Type B pancreatic cell (in vitro differentiated cells): Measurements from ENCODE around the gene CDC45. TPM values are rescaled to one million over a fixed set of nuclear protein-coding genes. Genes with fewer than 3 reads are reported as not detected.

ENCODE experiments used
- DNase-seq: peaks from one replicate; pipeline ENCODE4 v3.0.0; 2021; ENCODE audit warnings: mixed read lengths; ENCODE audit not compliant: unreplicated experiment; ENCODE audit errors: extremely low spot score
- H3K27ac Mint-ChIP-seq: 2 replicates; pipeline ENCODE4 v1.8.0; 2021; ENCODE audit warnings: mild to moderate bottlenecking, mixed read lengths
- H3K27me3 Mint-ChIP-seq: 2 replicates; pipeline ENCODE4 v1.8.0; 2021; ENCODE audit warnings: mixed read lengths
- H3K36me3 Mint-ChIP-seq: 2 replicates; pipeline ENCODE4 v1.8.0; 2021; ENCODE audit warnings: mixed read lengths
- H3K4me1 Mint-ChIP-seq: one replicate; pipeline ENCODE4 v1.8.0; 2021; ENCODE audit warnings: mixed read lengths; ENCODE audit not compliant: unreplicated experiment
- H3K4me3 Mint-ChIP-seq: 2 replicates; pipeline ENCODE4 v1.8.0; 2021; ENCODE audit warnings: mild to moderate bottlenecking, mixed read lengths
- H3K9me3 Mint-ChIP-seq: 2 replicates; pipeline ENCODE4 v1.8.0; 2021; ENCODE audit warnings: mixed read lengths
- CTCF ChIP-seq: fragments of 200-600 bp; sonication (generic); conservative IDR thresholded peaks from 2 replicates; pipeline ENCODE4 v1.5.0; 2021; ENCODE audit warnings: antibody characterized with exemption, mild to moderate bottlenecking
- total RNA-seq: library from RNA; stranded (reverse); gene quantifications from 2 replicates; pipeline ENCODE4 v1.2.1, GENCODE V29; 2021; ENCODE audit warnings: low replicate concordance

The CDC45 gene
- total RNA-seq, 1 donor from 2014 or later = 19.0 TPM

GRCh38 chr22:19476023-19476422 is 3.7 kb upstream of the CDC45 start:
- H3K27me3 Mint-ChIP-seq = no peaks in the 10 kb centered on the region
- no peak overlapping the region for H3K27ac Mint-ChIP-seq
- TF ChIP-seq CTCF = no peak
- DNase-seq = no peak
- H3K36me3 Mint-ChIP-seq = peaks cover 2% of the 10 kb centered on the region
- peaks cover 25% of the 10 kb centered on the region for H3K4me1 Mint-ChIP-seq
- no peaks in the 10 kb centered on the region for H3K9me3 Mint-ChIP-seq
- peak overlapping the region; percentile 54 for H3K4me3 Mint-ChIP-seq

GRCh38 chr22:19477321-19478044 is 2.2 kb upstream of the CDC45 start:
- H3K27me3 Mint-ChIP-seq = no peaks in the 10 kb centered on the region
- no peaks in the 10 kb centered on the region for H3K36me3 Mint-ChIP-seq
- no peak for DNase-seq
- H3K27ac Mint-ChIP-seq = peak overlapping the region; percentile 75
- H3K4me3 Mint-ChIP-seq = peak overlapping the region; percentile 99
- TF ChIP-seq CTCF = no peak
- H3K4me1 Mint-ChIP-seq = peaks cover 26% of the 10 kb centered on the region
- no peaks in the 10 kb centered on the region for H3K9me3 Mint-ChIP-seq

GRCh38 chr22:19478045-19478900 is 1.4 kb upstream of the CDC45 start:
- Mint-ChIP-seq H3K27me3 (no peaks in the 10 kb centered on the region), H3K4me1 (peaks cover 26% of the 10 kb centered on the region), H3K9me3 (no peaks in the 10 kb centered on the region), H3K36me3 (no peaks in the 10 kb centered on the region), H3K4me3 (peak overlapping the region; percentile 99), H3K27ac (peak overlapping the region; percentile 75)
- TF ChIP-seq CTCF = no peak
- no peak for DNase-seq

- no peaks in the 10 kb centered on the region for H3K27me3 Mint-ChIP-seq
- peak within 1 kb of the TSS; percentile 99 for H3K4me3 Mint-ChIP-seq
- peaks cover 5% of the 10 kb centered on the region for H3K36me3 Mint-ChIP-seq
- peaks cover 26% of the 10 kb centered on the region for H3K4me1 Mint-ChIP-seq
- peak; percentile 81 for DNase-seq
- TF ChIP-seq CTCF = no peak
- no peaks in the 10 kb centered on the region for H3K9me3 Mint-ChIP-seq
- peak within 1 kb of the TSS; percentile 100 for H3K27ac Mint-ChIP-seq
These were observed 792 bp upstream of the CDC45 start, which contains the start of gene UFD1 for GRCh38 chr22:19478901-19479354. Gene UFD1, minus strand, starts transcription at chr22:19479193. Its CDS starts 108 bp downstream, at chr22:19479085.

- no peak for DNase-seq
- peak overlapping the region; percentile 100 for H3K27ac Mint-ChIP-seq
- peaks cover 5% of the 10 kb centered on the region for H3K36me3 Mint-ChIP-seq
- no peaks in the 10 kb centered on the region for H3K9me3 Mint-ChIP-seq
- peaks cover 26% of the 10 kb centered on the region for H3K4me1 Mint-ChIP-seq
- no peaks in the 10 kb centered on the region for H3K27me3 Mint-ChIP-seq
- TF ChIP-seq CTCF = no peak
- peak overlapping the region; percentile 99 for H3K4me3 Mint-ChIP-seq
These were observed 451 bp downstream of the CDC45 start for GRCh38 chr22:19480173-19480568.
